Osteoblast (primary cell): ENCODE data around the gene SBK3. TPM values are rescaled to one million over a fixed set of nuclear protein-coding genes. Genes with fewer than 3 reads are reported as not detected.

Source experiments
- DNase-seq: peaks from one replicate; pipeline ENCODE4 v3.0.0; 2011; ENCODE audit warnings: low spot score, mixed read lengths; ENCODE audit not compliant: insufficient read length; ENCODE audit errors: missing footprints
- H2AFZ ChIP-seq: 2 replicates; pipeline ENCODE4 v1.6.0; 2011; ENCODE audit warnings: mild to moderate bottlenecking, low read length
- H3K27ac ChIP-seq: 2 replicates; pipeline ENCODE4 v1.5.1; 2011; ENCODE audit warnings: mild to moderate bottlenecking, low read depth, low read length, moderate library complexity
- H3K27me3 ChIP-seq: 2 replicates; pipeline ENCODE4 v1.6.0; 2012; ENCODE audit warnings: mild to moderate bottlenecking, control low read depth, inconsistent platforms, low read length, moderate library complexity; ENCODE audit not compliant: insufficient read depth
- H3K36me3 ChIP-seq: 2 replicates; pipeline ENCODE4 v1.5.1; 2011; ENCODE audit warnings: mild to moderate bottlenecking, low read length, control low read depth, moderate library complexity; ENCODE audit not compliant: insufficient read depth
- H3K4me1 ChIP-seq: 2 replicates; pipeline ENCODE4 v1.5.1; 2011; ENCODE audit warnings: mild to moderate bottlenecking, low read length, control low read depth, moderate library complexity; ENCODE audit not compliant: insufficient read depth
- H3K4me2 ChIP-seq: 2 replicates; pipeline ENCODE4 v1.6.0; 2011; ENCODE audit warnings: mild to moderate bottlenecking, low read length; ENCODE audit not compliant: insufficient read depth
- H3K4me3 ChIP-seq: fragments of 200-600 bp; sonication (generic); 3 replicates; pipeline ENCODE4 v1.5.1; 2012; ENCODE audit warnings: mild to moderate bottlenecking, low read length, inconsistent platforms; ENCODE audit not compliant: insufficient read depth
- H3K79me2 ChIP-seq: 2 replicates; pipeline ENCODE4 v1.6.0; 2012; ENCODE audit warnings: mild to moderate bottlenecking, low read length, control low read depth, inconsistent platforms; ENCODE audit not compliant: insufficient read depth
- H3K9me3 ChIP-seq: 2 replicates; pipeline ENCODE4 v1.5.1; 2011; ENCODE audit warnings: low read depth, low read length, control low read depth
- H4K20me1 ChIP-seq: 2 replicates; pipeline ENCODE4 v1.6.0; 2012; ENCODE audit warnings: mild to moderate bottlenecking, low read length, control low read depth; ENCODE audit not compliant: insufficient read depth
- total RNA-seq: library from RNA; depleted of rRNA; stranded (reverse); fragments of >200 nt; gene quantifications from 2 replicates; pipeline ENCODE4 v1.2.3, GENCODE V29; 2012
- TF ChIP-seq, protein P1 (sequence below): IDR thresholded peaks from 2 replicates; pipeline ENCODE4 v1.5.1; 2011; ENCODE audit warnings: mild to moderate bottlenecking, low read depth, low read length, moderate library complexity; ENCODE audit errors: extremely low read depth

SBK3 gene
- total RNA-seq, 1 donor = not detected

DNA sequence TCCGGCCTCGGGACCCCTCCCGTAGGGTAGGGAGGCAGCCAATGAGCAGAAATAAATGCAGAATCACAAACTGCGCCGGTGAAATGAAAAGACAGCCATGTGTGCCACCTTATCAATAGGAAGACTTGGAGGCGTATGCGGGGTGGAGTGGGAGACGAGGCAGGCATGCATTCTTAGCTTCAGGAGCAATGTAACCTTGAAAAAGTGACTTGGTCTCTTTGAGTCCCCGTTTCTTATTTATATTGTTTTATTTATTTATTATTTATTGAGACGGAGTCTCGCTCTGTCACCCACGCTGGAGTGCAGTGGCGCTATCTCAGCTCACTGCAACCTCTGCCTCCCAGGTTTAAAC lies 41.1 kb downstream of the SBK3 start:
- TF ChIP-seq, protein P1, sequence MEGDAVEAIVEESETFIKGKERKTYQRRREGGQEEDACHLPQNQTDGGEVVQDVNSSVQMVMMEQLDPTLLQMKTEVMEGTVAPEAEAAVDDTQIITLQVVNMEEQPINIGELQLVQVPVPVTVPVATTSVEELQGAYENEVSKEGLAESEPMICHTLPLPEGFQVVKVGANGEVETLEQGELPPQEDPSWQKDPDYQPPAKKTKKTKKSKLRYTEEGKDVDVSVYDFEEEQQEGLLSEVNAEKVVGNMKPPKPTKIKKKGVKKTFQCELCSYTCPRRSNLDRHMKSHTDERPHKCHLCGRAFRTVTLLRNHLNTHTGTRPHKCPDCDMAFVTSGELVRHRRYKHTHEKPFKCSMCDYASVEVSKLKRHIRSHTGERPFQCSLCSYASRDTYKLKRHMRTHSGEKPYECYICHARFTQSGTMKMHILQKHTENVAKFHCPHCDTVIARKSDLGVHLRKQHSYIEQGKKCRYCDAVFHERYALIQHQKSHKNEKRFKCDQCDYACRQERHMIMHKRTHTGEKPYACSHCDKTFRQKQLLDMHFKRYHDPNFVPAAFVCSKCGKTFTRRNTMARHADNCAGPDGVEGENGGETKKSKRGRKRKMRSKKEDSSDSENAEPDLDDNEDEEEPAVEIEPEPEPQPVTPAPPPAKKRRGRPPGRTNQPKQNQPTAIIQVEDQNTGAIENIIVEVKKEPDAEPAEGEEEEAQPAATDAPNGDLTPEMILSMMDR = no peak
- DNase-seq = no peak
- Histone ChIP-seq H3K27me3 (no peaks in the 10 kb centered on the region), H3K4me2 (peak overlapping the region; percentile 88), H3K79me2 (peaks cover 2% of the 10 kb centered on the region), H3K36me3 (peaks cover 33% of the 10 kb centered on the region), H3K9me3 (no peaks in the 10 kb centered on the region), H4K20me1 (peaks cover 7% of the 10 kb centered on the region), H3K27ac (peak overlapping the region; percentile 71), H3K4me1 (no peaks in the 10 kb centered on the region), H2AFZ (peak overlapping the region; percentile 90), H3K4me3 (peak overlapping the region; percentile 73)

DNA sequence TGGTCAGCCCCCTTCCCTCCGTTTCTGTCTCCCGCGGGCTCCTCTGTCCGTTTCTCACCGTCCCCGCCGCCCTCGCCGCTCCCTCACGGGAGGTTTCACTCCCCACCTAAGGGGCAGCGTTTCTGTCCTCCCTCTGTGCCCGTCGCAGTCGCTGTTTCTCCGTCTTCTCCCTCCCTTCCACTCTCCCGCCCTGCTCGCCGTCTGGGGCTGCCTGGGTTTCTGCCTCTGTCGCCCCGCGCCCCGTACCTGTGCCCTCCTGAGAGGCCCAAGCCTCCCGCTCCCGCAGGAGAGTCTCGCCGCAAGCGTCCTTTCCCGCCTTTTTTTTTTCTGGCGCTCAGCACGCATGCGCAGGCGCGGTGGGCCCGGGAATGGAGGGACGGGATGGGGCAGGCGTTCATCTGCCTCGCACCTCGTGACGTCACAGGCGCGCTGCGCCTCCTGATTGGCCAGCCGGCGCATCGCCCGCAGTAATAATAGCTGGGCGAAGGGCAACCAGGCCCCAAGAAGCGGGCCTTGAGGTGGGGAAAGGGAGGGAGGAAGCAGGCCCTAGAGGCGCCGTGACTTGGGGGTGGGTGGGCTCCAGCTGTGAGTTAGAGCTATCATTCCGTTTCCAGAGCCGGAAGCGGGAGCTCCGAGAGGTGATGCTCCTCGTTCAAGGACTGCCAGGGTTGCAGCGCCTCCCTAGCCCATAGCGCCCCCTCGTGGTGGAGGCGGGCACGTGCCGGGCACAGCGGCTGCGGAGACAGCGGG lies 41.7 kb downstream of the SBK3 start:
- peak; percentile 100 for DNase-seq
- peaks cover 2% of the 10 kb centered on the region for H3K79me2 ChIP-seq
- peak overlapping the region; percentile 71 for H3K27ac ChIP-seq
- H3K9me3 ChIP-seq = no peaks in the 10 kb centered on the region
- peak overlapping the region; percentile 73 for H3K4me3 ChIP-seq
- no peaks in the 10 kb centered on the region for H3K4me1 ChIP-seq
- H3K4me2 ChIP-seq = peak overlapping the region; percentile 88
- TF ChIP-seq, protein P1 = peak; percentile 80
- peaks cover 3% of the 10 kb centered on the region for H4K20me1 ChIP-seq
- H2AFZ ChIP-seq = peak overlapping the region; percentile 90
- no peaks in the 10 kb centered on the region for H3K27me3 ChIP-seq
- H3K36me3 ChIP-seq = peaks cover 34% of the 10 kb centered on the region

DNA sequence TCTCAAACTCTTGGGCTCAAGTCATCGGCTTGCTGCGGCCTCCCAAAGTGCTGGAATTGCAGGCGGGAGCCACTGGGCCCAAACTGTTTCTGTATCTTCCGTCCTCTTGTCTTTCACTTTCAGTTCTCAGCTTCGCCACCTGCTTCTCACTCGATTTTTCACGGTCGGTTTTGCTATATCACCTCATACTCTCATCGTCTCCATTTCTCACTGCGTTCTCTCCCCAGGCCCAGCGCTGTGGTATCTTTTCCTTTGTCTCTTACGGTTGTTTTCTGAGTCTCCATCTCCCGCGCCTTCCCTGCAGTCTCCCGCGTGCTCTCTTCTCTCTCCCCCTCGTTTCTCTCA lies 42.2 kb downstream of the SBK3 start:
- H3K4me2 ChIP-seq = no peak overlapping the region
- H3K9me3 ChIP-seq = no peaks in the 10 kb centered on the region
- peak; percentile 29 for DNase-seq
- H3K4me3 ChIP-seq = no peak overlapping the region
- H2AFZ ChIP-seq = no peak overlapping the region
- no peak overlapping the region for H3K27ac ChIP-seq
- no peaks in the 10 kb centered on the region for H3K27me3 ChIP-seq
- no peaks in the 10 kb centered on the region for H4K20me1 ChIP-seq
- no peaks in the 10 kb centered on the region for H3K4me1 ChIP-seq
- no peaks in the 10 kb centered on the region for H3K79me2 ChIP-seq
- TF ChIP-seq, protein P1 = no peak
- peaks cover 40% of the 10 kb centered on the region for H3K36me3 ChIP-seq

DNA sequence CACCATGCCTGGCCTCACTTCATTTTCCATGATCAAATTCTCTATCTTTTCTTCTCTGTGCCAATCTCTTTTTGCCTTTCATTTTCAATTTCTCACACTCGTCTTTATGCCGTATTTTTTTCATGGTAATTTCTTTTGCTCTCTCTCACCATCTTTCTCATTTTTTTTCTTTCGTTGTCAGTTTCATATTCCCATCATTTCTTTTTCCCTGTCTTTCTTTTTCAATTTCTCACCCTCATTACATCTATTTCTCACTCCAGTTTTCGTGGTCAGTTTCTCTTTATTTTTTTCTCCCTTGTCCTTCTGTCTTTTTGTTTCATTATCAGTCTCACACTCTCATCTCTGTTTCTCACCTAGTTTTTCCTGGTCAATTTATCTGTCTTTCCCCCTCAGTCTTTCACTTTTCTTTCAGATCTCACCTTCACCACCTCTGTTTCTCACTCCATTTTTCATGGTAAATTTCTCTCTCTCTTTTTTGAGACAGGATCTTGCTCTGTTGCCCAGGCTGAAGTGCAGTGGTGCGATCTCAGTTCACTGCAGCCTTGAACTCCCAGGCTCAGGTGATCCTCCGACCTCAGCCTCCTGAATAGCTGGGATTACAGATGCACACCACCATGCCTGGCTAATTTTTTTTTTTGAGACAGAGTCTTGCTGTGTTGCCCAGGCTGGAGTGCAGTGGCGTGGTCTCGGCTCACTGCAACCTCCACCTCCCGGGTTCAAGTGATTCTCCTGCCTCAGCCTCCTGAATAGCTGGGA lies 43.0 kb downstream of the SBK3 start:
- Histone ChIP-seq H3K27ac (no peak overlapping the region), H3K4me1 (no peaks in the 10 kb centered on the region), H3K9me3 (no peaks in the 10 kb centered on the region), H3K79me2 (no peaks in the 10 kb centered on the region), H3K27me3 (no peaks in the 10 kb centered on the region), H3K36me3 (peaks cover 44% of the 10 kb centered on the region), H3K4me2 (no peak overlapping the region), H2AFZ (no peak overlapping the region), H4K20me1 (no peaks in the 10 kb centered on the region), H3K4me3 (no peak overlapping the region)
- DNase-seq = peak; percentile 39
- TF ChIP-seq, protein P1 = no peak
